Iris pigment epithelial cell (primary cell): ENCODE results near the gene PCDH18.
"Not testable (repeated sequence)": the region's sequence is repeated elsewhere in the genome, so short reads cannot be mapped to it uniquely, and the experiment has no call there.

Source experiments
- DNase-seq: peaks from one replicate; pipeline ENCODE4 v3.0.0-alpha.2; 2011; ENCODE audit warnings: low read depth

The PCDH18 gene

GRCh38 chr4:137531168-137531985 lies 917 bp downstream of the PCDH18 start:
- peak; percentile 60 for DNase-seq

- peak; percentile 79 for DNase-seq
These were observed 2.1 kb downstream of the PCDH18 start for GRCh38 chr4:137530176-137530575.

- no peak for DNase-seq
These were observed 2.9 kb downstream of the PCDH18 start for GRCh38 chr4:137529432-137529831.

GRCh38 chr4:137528673-137529072 lies 3.6 kb downstream of the PCDH18 start:
- DNase-seq, result no peak

GRCh38 chr4:137526681-137527080 lies 5.6 kb downstream of the PCDH18 start:
- no peak for DNase-seq

- peak; percentile 35 for DNase-seq
These were observed 7.4 kb downstream of the PCDH18 start for GRCh38 chr4:137524725-137525369.

GRCh38 chr4:137523329-137523728 lies 9.0 kb downstream of the PCDH18 start:
- DNase-seq, result no peak

GRCh38 chr4:137521053-137521452 lies 11.2 kb downstream of the PCDH18 start:
- no peak for DNase-seq

GRCh38 chr4:137519406-137519805 lies 12.9 kb downstream of the PCDH18 start:
- DNase-seq, result peak; percentile 83

- DNase-seq, result not testable (repeated sequence)
These were observed 15.0 kb downstream of the PCDH18 start for GRCh38 chr4:137517323-137517722.

GRCh38 chr4:137514406-137515111 lies 17.7 kb downstream of the PCDH18 start:
- no peak for DNase-seq

GRCh38 chr4:137510557-137511265 lies 21.6 kb downstream of the PCDH18 start:
- DNase-seq, result peak; percentile 92

GRCh38 chr4:137509855-137510282 lies 22.4 kb downstream of the PCDH18 start:
- no peak for DNase-seq

GRCh38 chr4:137502339-137503129 lies 29.8 kb downstream of the PCDH18 start:
- DNase-seq, result no peak

GRCh38 chr4:137496267-137496666 lies 36.0 kb downstream of the PCDH18 start:
- not testable (repeated sequence) for DNase-seq

GRCh38 chr4:137495578-137495977 lies 36.7 kb downstream of the PCDH18 start:
- DNase-seq, result no peak

GRCh38 chr4:137483313-137483959 lies 48.9 kb downstream of the PCDH18 start:
- not testable (repeated sequence) for DNase-seq

GRCh38 chr4:137479657-137480056 lies 52.6 kb downstream of the PCDH18 start:
- DNase-seq, result not testable (repeated sequence)

GRCh38 chr4:137476345-137476744 lies 55.9 kb downstream of the PCDH18 start:
- no peak for DNase-seq

- DNase-seq, result peak; percentile 78
These were observed 57.5 kb downstream of the PCDH18 start for GRCh38 chr4:137474711-137475301.
